Common myeloid progenitor, CD34-positive (primary cell): ENCODE results near the gene IPO7.

Source experiments
- CTCF ChIA-PET: fragments of 350-600 bp; sonication (Branson Sonifier 250); formaldehyde crosslinking; loops from one replicate; lab custom pipeline; 2021; ENCODE audit warnings: antibody characterized with exemption; lab: Charles Lee
- POLR2A ChIA-PET: fragments of 350-600 bp; sonication (Branson Sonifier 250); formaldehyde crosslinking; loops from one replicate; lab custom pipeline; 2021; ENCODE audit warnings: antibody characterized with exemption; lab: Charles Lee
- DNase-seq, 3 donors: peaks; one replicate each; pipeline versions ENCODE4 v3.0.0 to v3.0.0-alpha.2; 2013
- H3K27ac ChIP-seq, 2 experiments: 1 replicate in 1 of 2; 2 replicates in 1 of 2; pipeline ENCODE4 v1.7.0; 2013; ENCODE audit warnings: inconsistent platforms in 2 of 2, low read length in 2 of 2, mild to moderate bottlenecking in 2 of 2, low read depth in 1 of 2, moderate library complexity in 1 of 2; ENCODE audit not compliant: severe bottlenecking in 2 of 2, insufficient read depth in 1 of 2, poor library complexity in 1 of 2
- H3K27me3 ChIP-seq, 5 experiments: replicated peaks in 2 of 5; 1 replicate in 3 of 5; 2 replicates in 2 of 5; pipeline versions ENCODE4 v1.6.1 to v1.7.0; 2013; ENCODE audit warnings: low read length in 4 of 5, mild to moderate bottlenecking in 2 of 5, moderate library complexity in 2 of 5, inconsistent platforms in 1 of 5; ENCODE audit not compliant: insufficient read depth in 5 of 5, control insufficient read depth in 4 of 5
- H3K36me3 ChIP-seq, 4 experiments: 1 replicate in 2 of 4; 2 replicates in 2 of 4; pipeline versions ENCODE4 v1.6.1 to v1.7.0; 2013; ENCODE audit warnings: low read length in 3 of 4, control low read depth in 1 of 4, mild to moderate bottlenecking in 1 of 4; ENCODE audit not compliant: control insufficient read depth in 4 of 4, insufficient read depth in 4 of 4
- H3K4me1 ChIP-seq, 4 experiments: 1 replicate in 3 of 4; 2 replicates in 1 of 4; pipeline versions ENCODE4 v1.6.1 to v1.7.1; 2013; ENCODE audit warnings: low read length in 3 of 4, mild to moderate bottlenecking in 3 of 4, control low read depth in 1 of 4, inconsistent platforms in 1 of 4, moderate library complexity in 1 of 4; ENCODE audit not compliant: control insufficient read depth in 4 of 4, insufficient read depth in 4 of 4; ENCODE audit errors: control extremely low read depth in 1 of 4
- H3K4me3 ChIP-seq, 7 experiments: 1 replicate in 4 of 7; 2 replicates in 3 of 7; pipeline versions ENCODE4 v1.5.1 to v1.7.0; 2013; ENCODE audit warnings: mild to moderate bottlenecking in 7 of 7, low read length in 6 of 7, moderate library complexity in 6 of 7, inconsistent platforms in 2 of 7, low read depth in 2 of 7, control low read depth in 1 of 7; ENCODE audit not compliant: insufficient read depth in 4 of 7, control insufficient read depth in 1 of 7; ENCODE audit errors: extremely low read depth in 1 of 7
- H3K9me3 ChIP-seq, 5 experiments: 1 replicate in 4 of 5; 2 replicates in 1 of 5; pipeline versions ENCODE4 v1.6.1 to v1.7.1; 2013; ENCODE audit warnings: low read length in 4 of 5, mild to moderate bottlenecking in 2 of 5, inconsistent platforms in 1 of 5, low read depth in 1 of 5, moderate library complexity in 1 of 5; ENCODE audit not compliant: control insufficient read depth in 4 of 5, insufficient read depth in 2 of 5; ENCODE audit errors: control extremely low read depth in 1 of 5
- WGBS: methylation state at CpG from one replicate; pipeline ENCODE4 v1.1.5; 2013; ENCODE audit not compliant: insufficient coverage; 5-methylcytosine and 5-hydroxymethylcytosine counted together

The IPO7 gene

DNA sequence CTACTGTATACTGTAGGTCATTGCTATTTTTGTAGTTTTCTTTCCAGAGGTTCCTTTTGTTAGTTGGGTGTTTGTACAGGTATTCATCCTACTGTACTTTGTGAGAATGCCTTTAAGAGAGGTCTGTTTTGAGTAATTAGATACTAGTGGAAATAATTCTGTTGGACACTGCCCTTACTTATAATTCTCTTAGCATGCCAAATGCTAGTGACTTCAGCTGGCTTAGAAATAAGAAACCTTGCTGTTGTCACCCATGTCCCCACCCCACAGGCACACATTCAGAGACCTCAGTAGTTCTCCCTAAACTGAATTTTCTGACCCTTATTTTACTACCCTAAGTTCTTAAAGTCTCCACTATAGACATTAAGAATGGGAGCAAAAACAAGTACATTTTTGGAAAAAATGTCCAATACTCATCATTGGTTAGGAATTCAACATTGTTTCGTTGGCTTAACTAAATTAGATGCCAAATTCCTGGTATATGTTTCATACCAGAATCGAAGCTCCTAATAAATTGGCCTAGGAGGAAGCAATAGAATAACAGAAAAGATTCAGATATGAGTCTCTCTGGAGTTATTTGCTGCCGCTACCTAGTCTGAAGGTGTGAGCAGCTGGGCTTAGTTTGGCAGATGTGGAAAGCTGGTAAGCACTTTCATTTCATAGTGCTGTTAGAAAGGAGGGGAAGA lies 104.8 kb downstream of the IPO7 start:
- peaks cover 3 to 32% (median 17%) of the 10 kb centered on the region in 4 experiments for H3K36me3 ChIP-seq
- no peak overlapping the region for H3K4me3 ChIP-seq
- POLR2A ChIA-PET, result no interaction called here
- DNase-seq, result no peak
- WGBS, result 100% methylated on average over 3 of the region's 3 CpGs
- no peaks in the 10 kb centered on the region for H3K9me3 ChIP-seq
- no peak overlapping the region for H3K27ac ChIP-seq
- no peaks in the 10 kb centered on the region for H3K4me1 ChIP-seq
- no peaks in the 10 kb centered on the region for H3K27me3 ChIP-seq
- CTCF ChIA-PET, result interaction anchor here (1.0 to 1.5 kb wide), 2 partner anchors 9 to 11 kb away, joined by 4 to 6 read pairs; no protein-coding TSS in a partner anchor

GRCh38 chr11:9490376-9490775 lies 105.9 kb downstream of the IPO7 start:
- ChIA-PET POLR2A (interaction anchor here (0.7 kb wide), 1 partner anchor 30 kb away, joined by 5 read pairs; the partner anchor contains the start of gene ZNF143), CTCF (interaction anchor here (0.6 to 2.9 kb wide), 5 partner anchors 10 to 323 kb away, joined by 3 to 12 read pairs (median 5); no protein-coding TSS in a partner anchor)
- H3K27me3 ChIP-seq, result no peaks in the 10 kb centered on the region
- WGBS, result no CpG with 5 or more reads among the region's 3 CpGs
- no peaks in the 10 kb centered on the region for H3K4me1 ChIP-seq
- H3K9me3 ChIP-seq, result no peaks in the 10 kb centered on the region
- no peak for DNase-seq
- no peak overlapping the region for H3K27ac ChIP-seq
- H3K4me3 ChIP-seq, result no peak overlapping the region
- H3K36me3 ChIP-seq, result peaks cover 10 to 40% (median 22%) of the 10 kb centered on the region in 4 experiments

DNA sequence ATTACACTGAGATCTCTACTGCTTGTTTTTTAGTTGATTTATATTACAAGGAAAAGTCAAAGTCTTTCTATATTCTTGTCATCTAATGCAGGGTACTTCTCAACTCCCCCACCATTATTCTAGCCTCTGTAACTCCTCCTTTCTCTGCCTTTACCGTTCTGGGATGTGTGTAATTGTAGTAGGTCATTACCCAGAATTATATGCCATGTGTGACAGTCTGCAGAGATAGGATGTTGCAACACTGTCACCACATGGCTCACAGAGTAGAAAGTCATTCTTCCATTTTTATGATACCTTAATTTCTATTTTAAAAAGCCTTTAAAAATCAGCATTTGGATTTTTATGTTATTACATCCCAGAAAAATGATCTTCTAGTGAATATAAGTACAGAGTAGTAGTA lies 109.0 kb downstream of the IPO7 start:
- no CpG with 5 or more reads among the region's 1 CpG for WGBS
- POLR2A ChIA-PET, result no interaction called here
- H3K9me3 ChIP-seq, result no peaks in the 10 kb centered on the region

GRCh38 chr11:9494316-9494715 lies 109.9 kb downstream of the IPO7 start:
- ChIA-PET CTCF (interaction anchor here (1.2 kb wide), 1 partner anchor 12 kb away, joined by 3 read pairs; no protein-coding TSS in a partner anchor), POLR2A (no interaction called here)
- no peaks in the 10 kb centered on the region for H3K4me1 ChIP-seq
- H3K9me3 ChIP-seq, result no peaks in the 10 kb centered on the region
- 100% methylated on average over 1 of the region's 3 CpGs for WGBS
- H3K4me3 ChIP-seq, result no peak overlapping the region
- H3K36me3 ChIP-seq, result peaks cover 19 to 60% (median 26%) of the 10 kb centered on the region in 4 experiments
- H3K27ac ChIP-seq, result peak overlapping the region in 1 of 2 experiments; percentile 53
- no peak for DNase-seq
- no peaks in the 10 kb centered on the region for H3K27me3 ChIP-seq

More for the DNA sequence above, 109.0 kb downstream of the IPO7 start:
- H3K27me3 ChIP-seq, result no peaks in the 10 kb centered on the region
- H3K4me1 ChIP-seq, result no peaks in the 10 kb centered on the region
- H3K36me3 ChIP-seq, result peaks cover 18 to 62% (median 28%) of the 10 kb centered on the region in 4 experiments
- CTCF ChIA-PET, result interaction anchor here (1.5 kb wide), 1 partner anchor 14 kb away, joined by 4 read pairs; no protein-coding TSS in a partner anchor
- no peak overlapping the region for H3K27ac ChIP-seq
- DNase-seq, result no peak
- no peak overlapping the region for H3K4me3 ChIP-seq

DNA sequence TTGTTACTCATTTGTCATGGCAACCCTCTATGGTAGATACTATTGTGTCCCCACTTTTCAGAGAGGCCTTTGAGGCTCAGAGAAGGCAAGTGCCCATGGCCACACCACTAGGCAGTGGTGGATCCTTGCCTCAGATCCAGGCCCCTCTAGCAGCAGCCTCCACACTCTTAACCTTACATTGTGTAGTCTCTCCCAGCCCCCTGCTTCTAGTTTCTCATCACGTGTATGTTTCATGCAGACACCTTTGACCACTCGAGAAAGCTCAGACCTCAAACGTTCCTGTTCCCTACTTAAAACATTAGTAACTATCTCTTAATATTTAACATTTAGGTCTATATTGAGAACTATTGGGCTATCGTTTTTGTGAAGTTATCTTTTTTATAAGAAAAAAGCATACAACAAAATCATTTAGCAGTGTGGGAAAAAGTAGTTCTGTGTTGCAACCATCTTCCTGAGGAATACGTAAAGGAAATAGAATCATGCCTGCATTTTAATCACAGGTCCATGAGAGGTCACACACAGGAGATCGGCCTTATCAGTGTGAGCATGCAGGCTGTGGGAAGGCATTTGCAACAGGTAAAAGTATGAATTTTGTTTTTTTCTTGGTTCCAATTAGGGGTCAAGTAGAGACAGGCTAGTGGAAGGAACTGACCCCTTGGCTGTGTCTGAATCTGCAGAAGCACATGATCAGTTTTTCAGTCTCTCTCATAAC lies 111.5 kb downstream of the IPO7 start:
- Histone ChIP-seq H3K9me3 (no peaks in the 10 kb centered on the region), H3K4me3 (no peak overlapping the region), H3K36me3 (peaks cover 21 to 62% (median 28%) of the 10 kb centered on the region in 4 experiments), H3K27me3 (no peaks in the 10 kb centered on the region), H3K27ac (no peak overlapping the region), H3K4me1 (no peaks in the 10 kb centered on the region)
- DNase-seq, result no peak
- 93% methylated on average over 2 of the region's 6 CpGs for WGBS
- POLR2A ChIA-PET, result no interaction called here
- CTCF ChIA-PET, result interaction anchor here (4.4 kb wide), 1 partner anchor 11 kb away, joined by 18 read pairs; no protein-coding TSS in a partner anchor
